Activated B cell treated with CpG ODN at 0.5 μM for 24 hours (primary cell): ENCODE results near the gene COL3A1. TPM values are rescaled to one million over a fixed set of nuclear protein-coding genes. Genes with fewer than 3 reads are reported as not detected.

Source experiments
- ATAC-seq: fragments of 200-7000 bp; cut with Tn5 transposase; one replicate; pipeline ENCODE4 v1.10.0; 2021; ENCODE audit warnings: low read depth, mild to moderate bottlenecking, moderate library complexity
- CTCF ChIA-PET: fragments of 350-600 bp; sonication (Branson Sonifier 250); formaldehyde crosslinking; loops from one replicate; lab custom pipeline; 2021; ENCODE audit warnings: antibody characterized with exemption; lab: Charles Lee
- POLR2A ChIA-PET: fragments of 350-600 bp; sonication (Branson Sonifier 250); formaldehyde crosslinking; loops from one replicate; lab custom pipeline; 2021; ENCODE audit warnings: antibody characterized with exemption; lab: Charles Lee
- DNase-seq: peaks from one replicate; pipeline ENCODE4 v3.0.0; 2022
- H3K27ac Mint-ChIP-seq: one replicate; pipeline ENCODE4 v1.8.0; 2020; ENCODE audit warnings: mixed read lengths
- H3K27me3 Mint-ChIP-seq: one replicate; pipeline ENCODE4 v1.8.0; 2021; ENCODE audit warnings: mixed read lengths
- H3K36me3 Mint-ChIP-seq: one replicate; pipeline ENCODE4 v1.8.0; 2021; ENCODE audit warnings: low read depth, mixed read lengths
- H3K4me1 Mint-ChIP-seq: one replicate; pipeline ENCODE4 v1.8.0; 2021; ENCODE audit warnings: mixed read lengths
- H3K4me3 Mint-ChIP-seq: one replicate; pipeline ENCODE4 v1.8.0; 2020; ENCODE audit warnings: mild to moderate bottlenecking, mixed read lengths
- H3K9me3 Mint-ChIP-seq: one replicate; pipeline ENCODE4 v1.8.0; 2020; ENCODE audit warnings: mixed read lengths
- intact Hi-C: fragments of 100-400 bp; cut with micrococcal nuclease; formaldehyde crosslinking; loops from one replicate; pipeline ENCODE4 v1.15.1; 2024
- total RNA-seq: library from RNA; stranded (reverse); gene quantifications from 2 replicates; pipeline ENCODE4 v1.2.3, GENCODE V29; 2022
- TF ChIP-seq, protein P1 (sequence below): fragments of 200-600 bp; IDR thresholded peaks from one replicate; pipeline ENCODE4 v1.8.0; 2022; ENCODE audit warnings: antibody characterized with exemption, mild to moderate bottlenecking

The COL3A1 gene
- total RNA-seq, 1 donor from 2014 or later: not detected

DNA sequence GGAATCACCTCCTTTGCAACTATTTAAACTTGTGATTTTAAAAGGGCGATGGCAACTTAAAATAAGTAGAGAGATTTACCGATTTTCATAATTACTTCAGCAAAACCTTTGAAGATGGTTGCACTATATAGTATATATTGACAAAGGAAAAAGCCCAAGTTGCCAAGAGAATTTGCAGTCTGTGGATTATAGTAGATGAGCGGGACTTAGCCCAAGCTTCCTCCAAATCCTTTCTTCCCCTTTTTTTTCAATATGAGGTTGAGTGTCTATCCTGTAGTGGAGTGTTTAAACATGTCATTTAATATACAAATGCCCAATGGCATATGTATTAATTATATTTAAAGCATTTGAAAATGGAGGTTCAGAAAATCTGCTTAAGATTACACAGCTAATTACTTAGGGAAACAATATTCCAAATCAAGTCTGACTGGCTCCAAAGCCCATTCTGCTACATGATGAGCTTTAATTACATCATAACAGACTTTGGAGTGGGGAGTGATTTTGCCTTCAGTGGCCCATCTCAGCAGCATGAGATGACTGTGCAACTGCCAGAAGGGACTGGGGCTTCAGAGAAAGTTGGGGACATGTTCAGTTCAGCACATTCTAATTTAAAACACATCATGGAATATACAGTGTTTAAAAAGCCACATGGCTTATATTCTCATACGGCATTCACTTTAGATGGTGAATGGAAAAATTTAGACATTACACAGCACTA is 73.2 kb downstream of the COL3A1 start:
- intact Hi-C loops: no loop called here

DNA sequence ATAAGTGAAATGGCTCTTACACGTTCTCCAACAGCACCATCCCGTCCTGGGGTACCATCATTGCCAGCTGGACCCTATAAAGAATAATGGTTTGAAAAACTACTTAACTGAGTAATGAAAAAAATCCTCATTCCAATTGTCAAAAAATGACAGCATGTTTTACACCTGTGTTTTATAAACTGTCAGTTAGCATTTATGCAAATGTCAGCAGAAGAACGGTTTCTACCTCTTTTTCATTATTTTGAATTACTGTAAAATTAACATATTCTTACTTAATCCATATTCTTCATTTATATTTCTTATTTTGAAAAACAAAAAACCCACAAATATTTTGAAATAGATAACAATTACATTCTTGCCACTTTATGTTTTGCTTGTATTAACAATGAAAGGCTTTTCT is 74.0 kb downstream of the COL3A1 start:
- TF ChIP-seq, protein P1, sequence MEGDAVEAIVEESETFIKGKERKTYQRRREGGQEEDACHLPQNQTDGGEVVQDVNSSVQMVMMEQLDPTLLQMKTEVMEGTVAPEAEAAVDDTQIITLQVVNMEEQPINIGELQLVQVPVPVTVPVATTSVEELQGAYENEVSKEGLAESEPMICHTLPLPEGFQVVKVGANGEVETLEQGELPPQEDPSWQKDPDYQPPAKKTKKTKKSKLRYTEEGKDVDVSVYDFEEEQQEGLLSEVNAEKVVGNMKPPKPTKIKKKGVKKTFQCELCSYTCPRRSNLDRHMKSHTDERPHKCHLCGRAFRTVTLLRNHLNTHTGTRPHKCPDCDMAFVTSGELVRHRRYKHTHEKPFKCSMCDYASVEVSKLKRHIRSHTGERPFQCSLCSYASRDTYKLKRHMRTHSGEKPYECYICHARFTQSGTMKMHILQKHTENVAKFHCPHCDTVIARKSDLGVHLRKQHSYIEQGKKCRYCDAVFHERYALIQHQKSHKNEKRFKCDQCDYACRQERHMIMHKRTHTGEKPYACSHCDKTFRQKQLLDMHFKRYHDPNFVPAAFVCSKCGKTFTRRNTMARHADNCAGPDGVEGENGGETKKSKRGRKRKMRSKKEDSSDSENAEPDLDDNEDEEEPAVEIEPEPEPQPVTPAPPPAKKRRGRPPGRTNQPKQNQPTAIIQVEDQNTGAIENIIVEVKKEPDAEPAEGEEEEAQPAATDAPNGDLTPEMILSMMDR: no peak

More for the DNA sequence above, 73.2 kb downstream of the COL3A1 start:
- Mint-ChIP-seq H3K27me3 (no peaks in the 10 kb centered on the region), H3K9me3 (no peaks in the 10 kb centered on the region), H3K27ac (no peak overlapping the region), H3K4me3 (no peak overlapping the region), H3K4me1 (no peaks in the 10 kb centered on the region), H3K36me3 (no peaks in the 10 kb centered on the region)
- TF ChIP-seq, protein P1: no peak
- ChIA-PET CTCF (no interaction called here), POLR2A (no interaction called here)
- ATAC-seq (no peak), DNase-seq (no peak)

DNA sequence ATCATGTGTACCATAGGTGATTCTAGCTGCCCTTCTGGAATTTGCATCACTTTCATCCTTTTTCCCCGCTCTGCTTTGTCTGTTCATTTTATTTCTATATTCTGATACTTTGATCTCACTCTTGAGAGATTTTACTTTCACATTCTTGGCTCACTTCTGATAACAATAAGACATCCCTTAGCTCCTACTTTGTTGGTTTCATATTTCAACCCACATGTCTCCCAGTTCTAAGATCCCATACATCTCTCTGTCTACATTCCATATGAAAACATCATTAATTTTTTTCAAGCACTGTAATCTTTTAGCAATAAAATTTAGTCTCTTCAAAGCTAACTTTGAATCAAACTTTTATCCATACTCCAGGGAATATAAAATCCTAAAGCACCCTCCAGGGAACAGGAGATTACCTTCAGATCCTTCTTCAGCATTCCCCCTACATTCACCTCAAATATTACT is 75.6 kb downstream of the COL3A1 start:
- Mint-ChIP-seq H3K4me1 (no peaks in the 10 kb centered on the region), H3K9me3 (no peaks in the 10 kb centered on the region), H3K27me3 (no peaks in the 10 kb centered on the region), H3K36me3 (no peaks in the 10 kb centered on the region), H3K27ac (no peak overlapping the region), H3K4me3 (no peak overlapping the region)
- intact Hi-C loops: no loop called here
- ChIA-PET CTCF (no interaction called here), POLR2A (no interaction called here)
- TF ChIP-seq, protein P1: no peak
- DNase-seq (no peak), ATAC-seq (no peak)

More for the DNA sequence above, 74.0 kb downstream of the COL3A1 start:
- H3K27ac Mint-ChIP-seq: no peak overlapping the region
- no peak for ATAC-seq
- no peak overlapping the region for H3K4me3 Mint-ChIP-seq
- POLR2A ChIA-PET: no interaction called here
- DNase-seq: no peak
- H3K9me3 Mint-ChIP-seq: no peaks in the 10 kb centered on the region
- H3K4me1 Mint-ChIP-seq: no peaks in the 10 kb centered on the region
- CTCF ChIA-PET: no interaction called here
- no peaks in the 10 kb centered on the region for H3K36me3 Mint-ChIP-seq
- intact Hi-C loops: no loop called here
- H3K27me3 Mint-ChIP-seq: no peaks in the 10 kb centered on the region

DNA sequence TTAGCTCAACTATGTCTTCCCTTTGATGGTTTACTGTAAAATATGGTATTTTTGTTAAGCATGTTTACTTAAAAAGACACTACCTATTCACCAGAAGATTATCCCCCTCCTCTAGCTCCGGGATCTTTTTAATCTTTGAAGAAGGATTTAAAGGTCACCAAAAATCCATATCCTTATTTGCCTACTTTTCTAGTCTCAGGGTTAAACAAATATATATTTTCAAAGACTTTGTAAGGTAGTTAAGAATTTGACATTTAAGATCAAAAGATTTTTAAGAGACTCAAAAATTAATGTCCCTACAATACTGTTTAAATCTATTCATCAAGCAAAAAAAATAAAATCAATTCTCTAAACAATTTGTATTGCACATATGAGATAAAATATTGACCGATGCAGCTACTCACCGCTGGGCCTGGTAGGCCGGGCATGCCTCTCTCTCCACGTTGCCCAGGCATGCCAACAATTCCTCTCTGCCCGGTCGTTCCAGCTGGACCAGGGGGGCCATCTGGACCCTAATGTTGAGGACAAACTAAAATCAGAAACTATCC is 76.1 kb downstream of the COL3A1 start:
- CTCF ChIA-PET: no interaction called here

More for the DNA sequence above, 76.1 kb downstream of the COL3A1 start:
- no peaks in the 10 kb centered on the region for H3K27me3 Mint-ChIP-seq
- POLR2A ChIA-PET: no interaction called here
- H3K4me1 Mint-ChIP-seq: no peaks in the 10 kb centered on the region
- intact Hi-C loops: no loop called here
- DNase-seq (no peak), ATAC-seq (no peak)
- H3K36me3 Mint-ChIP-seq: no peaks in the 10 kb centered on the region
- H3K4me3 Mint-ChIP-seq: no peak overlapping the region
- H3K9me3 Mint-ChIP-seq: no peaks in the 10 kb centered on the region
- H3K27ac Mint-ChIP-seq: no peak overlapping the region
- TF ChIP-seq, protein P1: no peak
